Bone marrow (tissue), 2 donors: ENCODE data around the gene MIA.
A peak's percentile ranks its signal among the peaks of the same experiment; 100 is the strongest.
"Not testable (repeated sequence)": the region's sequence is repeated elsewhere in the genome, so short reads cannot be mapped to it uniquely, and the experiment has no call there.

Experiments used
- DNase-seq, 2 donors: peaks; one replicate each; lab custom pipeline; 2025; lab: John Stamatoyannopoulos, UW

MIA gene

GRCh38 chr19:40780582-40780981 lies 5.3 kb downstream of the MIA start:
- no peak for DNase-seq

GRCh38 chr19:40781140-40781539 lies 5.8 kb downstream of the MIA start:
- DNase-seq, result no peak

- no peak for DNase-seq
These were observed 8.4 kb downstream of the MIA start for GRCh38 chr19:40783711-40784110.

GRCh38 chr19:40784146-40784545 lies 8.8 kb downstream of the MIA start:
- DNase-seq, result not testable (repeated sequence)

GRCh38 chr19:40785526-40785925 lies 10.2 kb downstream of the MIA start:
- no peak for DNase-seq

- DNase-seq, result no peak
These were observed 11.0 kb downstream of the MIA start for GRCh38 chr19:40786060-40787037.

- no peak for DNase-seq
These were observed 16.0 kb downstream of the MIA start for GRCh38 chr19:40791349-40791748.

GRCh38 chr19:40791996-40792395 lies 16.7 kb downstream of the MIA start:
- no peak for DNase-seq

GRCh38 chr19:40797166-40797962 lies 22.0 kb downstream of the MIA start:
- DNase-seq, result no peak

- DNase-seq, result peak; percentile 61 to 66
These were observed 22.8 kb downstream of the MIA start for GRCh38 chr19:40797963-40798682.

GRCh38 chr19:40798683-40799557 lies 23.6 kb downstream of the MIA start, which contains the start of gene EGLN2:
EGLN2 (plus strand) TSS chr19:40799191; CDS start chr19:40800573, 1,382 bp downstream.
- DNase-seq, result peak; percentile 97

GRCh38 chr19:40799558-40800338 lies 24.4 kb downstream of the MIA start:
- DNase-seq, result no peak

- DNase-seq, result no peak
These were observed 25.1 kb downstream of the MIA start for GRCh38 chr19:40800339-40800996.

GRCh38 chr19:40800997-40801377 lies 25.7 kb downstream of the MIA start:
- DNase-seq, result no peak

GRCh38 chr19:40801426-40802299 lies 26.3 kb downstream of the MIA start:
- DNase-seq, result no peak

GRCh38 chr19:40802300-40803169 lies 27.2 kb downstream of the MIA start:
- DNase-seq, result no peak

- DNase-seq, result no peak
These were observed 28.0 kb downstream of the MIA start for GRCh38 chr19:40803170-40803856.
